H1 (cell line): Measurements from ENCODE around the gene IL10. TPM values are rescaled to one million over a fixed set of nuclear protein-coding genes. Genes with fewer than 3 reads are reported as not detected.

Experiments
- CTCF ChIA-PET: fragments of 300-600 bp; sonication (Branson Sonifier 250); formaldehyde crosslinking; loops from one replicate; lab custom pipeline; 2021; ENCODE audit not compliant: partially characterized antibody; lab: Charles Lee
- POLR2A ChIA-PET: fragments of 300-600 bp; sonication (Branson Sonifier 250); formaldehyde crosslinking; loops from one replicate; lab custom pipeline; 2021; ENCODE audit warnings: inconsistent platforms; ENCODE audit not compliant: partially characterized antibody; lab: Charles Lee
- DNase-seq, 2 experiments: peaks; one replicate each; pipeline versions ENCODE4 v3.0.0 to v3.0.0-alpha.2; 2010 to 2022; ENCODE audit warnings: low spot score in 2 of 2, low read depth in 1 of 2, mixed read lengths in 1 of 2
- FAIRE-seq: peaks from 2 replicates; lab custom pipeline; 2011; peaks lifted over from hg19 to GRCh38; lab: Jason Lieb, UNC
- H2AFZ ChIP-seq: 2 replicates; pipeline ENCODE4 v1.8.1; 2012; ENCODE audit warnings: low read length, inconsistent platforms
- H2AK5ac ChIP-seq: 2 replicates; pipeline ENCODE4 v1.6.1; 2013; ENCODE audit warnings: low read depth, low read length
- H2BK120ac ChIP-seq: replicated peaks from 2 replicates; pipeline ENCODE3; 2013; ENCODE audit warnings: low read depth, low read length, inconsistent platforms
- H2BK12ac ChIP-seq: 2 replicates; pipeline ENCODE4 v1.6.1; 2013; ENCODE audit warnings: low read depth, low read length
- H2BK15ac ChIP-seq: 2 replicates; pipeline ENCODE4 v1.6.1; 2013; ENCODE audit warnings: low read length
- H2BK20ac ChIP-seq: 2 replicates; pipeline ENCODE4 v1.6.1; 2013; ENCODE audit warnings: low read length
- H2BK5ac ChIP-seq: 2 replicates; pipeline ENCODE4 v1.6.1; 2013; ENCODE audit warnings: low read depth, low read length
- H3K14ac ChIP-seq: 2 replicates; pipeline ENCODE4 v1.6.1; 2013; ENCODE audit warnings: inconsistent platforms; ENCODE audit not compliant: insufficient read length
- H3K18ac ChIP-seq: 2 replicates; pipeline ENCODE4 v1.6.1; 2013; ENCODE audit warnings: low read length; ENCODE audit errors: extremely low read depth
- H3K23ac ChIP-seq: 2 replicates; pipeline ENCODE4 v1.6.1; 2013; ENCODE audit warnings: inconsistent platforms; ENCODE audit not compliant: insufficient read length
- H3K23me2 ChIP-seq: 2 replicates; pipeline ENCODE4 v1.6.1; 2013; ENCODE audit warnings: low read depth, low read length
- H3K27ac ChIP-seq: 2 replicates; pipeline ENCODE4 v1.6.1; 2011; ENCODE audit warnings: low read depth, low read length, inconsistent platforms
- H3K27me3 ChIP-seq, 4 experiments: replicated peaks in 1 of 4; 1 replicate in 1 of 4; 2 replicates in 3 of 4; pipeline versions ENCODE4 v1.6.1 to v1.8.1; 2011 to 2013; ENCODE audit warnings: low read length in 3 of 4, mild to moderate bottlenecking in 3 of 4, inconsistent platforms in 2 of 4, mixed read lengths in 2 of 4, moderate library complexity in 1 of 4; ENCODE audit not compliant: control insufficient read depth in 3 of 4, insufficient read depth in 3 of 4; ENCODE audit errors: extremely low read depth in 1 of 4
- H3K36me3 ChIP-seq, 4 experiments: 2 replicates each; pipeline versions ENCODE4 v1.6.1 to v1.8.1; 2011 to 2013; ENCODE audit warnings: mild to moderate bottlenecking in 4 of 4, low read length in 3 of 4, moderate library complexity in 2 of 4, control low read depth in 1 of 4, inconsistent platforms in 1 of 4; ENCODE audit not compliant: insufficient read depth in 4 of 4, control insufficient read depth in 2 of 4
- H3K4ac ChIP-seq: replicated peaks from 2 replicates; pipeline ENCODE3; 2013; ENCODE audit warnings: low read length, low read depth, mixed read lengths, inconsistent platforms; ENCODE audit not compliant: insufficient read length
- H3K4me1 ChIP-seq, 4 experiments: replicated peaks in 1 of 4; 1 replicate in 1 of 4; 2 replicates in 3 of 4; pipeline versions ENCODE4 v1.6.1 to v1.8.1; 2011 to 2013; ENCODE audit warnings: low read length in 3 of 4, inconsistent platforms in 2 of 4, mixed read lengths in 1 of 4; ENCODE audit not compliant: insufficient read depth in 4 of 4, control insufficient read depth in 3 of 4
- H3K4me2 ChIP-seq, 2 experiments: 2 replicates each; pipeline versions ENCODE4 v1.6.1 to v1.8.1; 2011 to 2013; ENCODE audit warnings: low read depth in 2 of 2, low read length in 2 of 2, control low read depth in 1 of 2, inconsistent platforms in 1 of 2, mild to moderate bottlenecking in 1 of 2; ENCODE audit not compliant: insufficient read depth in 1 of 2
- H3K4me3 ChIP-seq, 4 experiments: fragments of 200-600, 300-600 bp in 1 of 4; sonication (generic), shearing (Covaris generic), sonication (Bioruptor Twin) in 1 of 4; 2 replicates each; pipeline versions ENCODE4 v1.5.1 to v1.8.1; 2011 to 2016; ENCODE audit warnings: low read length in 4 of 4, low read depth in 3 of 4, control low read depth in 2 of 4, inconsistent platforms in 2 of 4, mild to moderate bottlenecking in 2 of 4, mixed read lengths in 1 of 4, moderate library complexity in 1 of 4; ENCODE audit not compliant: insufficient read depth in 2 of 4; ENCODE audit errors: extremely low read depth in 1 of 4
- H3K56ac ChIP-seq: replicated peaks from 2 replicates; pipeline ENCODE3; 2013; ENCODE audit warnings: low read depth, mild to moderate bottlenecking, mixed read lengths, low read length, inconsistent platforms; ENCODE audit not compliant: insufficient read length
- H3K79me1 ChIP-seq: 2 replicates; pipeline ENCODE4 v1.6.1; 2013; ENCODE audit warnings: low read depth, low read length, control low read depth
- H3K79me2 ChIP-seq, 2 experiments: 2 replicates each; pipeline versions ENCODE4 v1.6.1 to v1.8.1; 2012 to 2013; ENCODE audit warnings: low read length in 2 of 2, mild to moderate bottlenecking in 2 of 2, inconsistent platforms in 1 of 2; ENCODE audit not compliant: insufficient read depth in 2 of 2, control insufficient read depth in 1 of 2
- H3K9ac ChIP-seq, 4 experiments: replicated peaks in 1 of 4; 1 replicate in 1 of 4; 2 replicates in 3 of 4; pipeline versions ENCODE4 v1.6.1 to v1.8.1; 2011 to 2013; ENCODE audit warnings: low read depth in 3 of 4, low read length in 3 of 4, control low read depth in 2 of 4, mild to moderate bottlenecking in 2 of 4, moderate library complexity in 2 of 4, inconsistent platforms in 1 of 4; ENCODE audit errors: extremely low read depth in 1 of 4
- H3K9me3 ChIP-seq, 2 experiments: 2 replicates each; pipeline versions ENCODE4 v1.6.1 to v1.8.1; 2012 to 2013; ENCODE audit warnings: mild to moderate bottlenecking in 2 of 2, moderate library complexity in 2 of 2, control low read depth in 1 of 2, inconsistent platforms in 1 of 2, low read depth in 1 of 2, low read length in 1 of 2, mixed read lengths in 1 of 2; ENCODE audit not compliant: insufficient read depth in 2 of 2
- H4K20me1 ChIP-seq, 2 experiments: replicated peaks in 1 of 2; 2 replicates each; pipeline versions ENCODE3 to v1.8.1; 2011 to 2013; ENCODE audit warnings: inconsistent platforms in 2 of 2, low read length in 2 of 2, mild to moderate bottlenecking in 1 of 2; ENCODE audit not compliant: insufficient read depth in 2 of 2, control insufficient read depth in 1 of 2
- H4K5ac ChIP-seq: 2 replicates; pipeline ENCODE4 v1.6.1; 2013; ENCODE audit warnings: low read length, low read depth, mixed read lengths, inconsistent platforms; ENCODE audit not compliant: insufficient read length
- H4K8ac ChIP-seq: 2 replicates; pipeline ENCODE4 v1.8.0; 2013; ENCODE audit warnings: mild to moderate bottlenecking, moderate library complexity, low read length, inconsistent platforms; ENCODE audit not compliant: insufficient read depth; ENCODE audit errors: extremely low read depth
- H4K91ac ChIP-seq: replicated peaks from 2 replicates; pipeline ENCODE3; 2013; ENCODE audit warnings: low read length, mixed read lengths, inconsistent platforms; ENCODE audit not compliant: insufficient read length
- ASH2L ChIP-seq: fragments of 200-600, 300-600 bp; sonication (generic); IDR thresholded peaks from one replicate; pipeline ENCODE4 v1.7.1; 2017; ENCODE audit warnings: low read length
- ATF2 ChIP-seq: IDR thresholded peaks from 2 replicates; pipeline ENCODE4 v1.6.1; 2012; ENCODE audit warnings: low read length, inconsistent platforms
- CHD1 ChIP-seq: IDR thresholded peaks from 2 replicates; pipeline ENCODE4 v1.6.1; 2012; ENCODE audit warnings: low read depth, low read length, improper control_type of control experiment
- CTBP2 ChIP-seq: IDR thresholded peaks from 2 replicates; pipeline ENCODE4 v1.7.0; 2011; ENCODE audit warnings: borderline replicate concordance, mild to moderate bottlenecking, moderate library complexity, mixed read lengths, low read length; ENCODE audit not compliant: insufficient read depth, insufficient read length
- GTF2F1 ChIP-seq: IDR thresholded peaks from 2 replicates; pipeline ENCODE4 v1.6.1; 2012; ENCODE audit warnings: low read depth, low read length, improper control_type of control experiment, borderline replicate concordance
- MAX ChIP-seq: IDR thresholded peaks from 2 replicates; pipeline ENCODE4 v1.6.1; 2012; ENCODE audit warnings: inconsistent platforms
- RFX5 ChIP-seq: IDR thresholded peaks from 2 replicates; pipeline ENCODE4 v1.6.1; 2011; ENCODE audit warnings: low read depth, low read length, improper control_type of control experiment, borderline replicate concordance
- SIX5 ChIP-seq: IDR thresholded peaks from 2 replicates; pipeline ENCODE4 v1.6.1; 2011; ENCODE audit warnings: mild to moderate bottlenecking, low read depth, low read length
- SUZ12 ChIP-seq: fragments of 200-600 bp; sonication (generic); IDR thresholded peaks from 2 replicates; pipeline ENCODE4 v1.6.1; 2012; ENCODE audit warnings: mild to moderate bottlenecking, inconsistent platforms, low read length, moderate library complexity, mixed read lengths
- TAF1 ChIP-seq: IDR thresholded peaks from 2 replicates; pipeline ENCODE4 v1.6.1; 2011; ENCODE audit warnings: mild to moderate bottlenecking, low read depth, low read length
- TAF7 ChIP-seq: optimal IDR thresholded peaks from 2 replicates; pipeline ENCODE3; 2011; ENCODE audit warnings: low read depth, mild to moderate bottlenecking, inconsistent platforms, low read length, moderate library complexity, borderline replicate concordance
- TBP ChIP-seq: IDR thresholded peaks from 2 replicates; pipeline ENCODE4 v1.6.1; 2011; ENCODE audit warnings: low read depth, low read length, improper control_type of control experiment
- ZNF274 ChIP-seq: IDR thresholded peaks from 2 replicates; pipeline ENCODE4 v1.7.0; 2012; ENCODE audit warnings: low read length, borderline replicate concordance; ENCODE audit errors: extremely low read depth
- WGBS, 2 experiments: shearing (Covaris generic) in 1 of 2; methylation state at CpG; one replicate each; pipeline versions ENCODE4 v1.1.6 to v1.1.7; 2013 to 2015; ENCODE audit warnings: low lambda C conversion rate in 2 of 2, mixed read lengths in 2 of 2, inconsistent platforms in 1 of 2, low coverage in 1 of 2, missing lambda C conversion rate in 1 of 2; ENCODE audit not compliant: insufficient replicate concordance in 2 of 2, insufficient coverage in 1 of 2, insufficient read length in 1 of 2; ENCODE audit errors: extremely low coverage in 1 of 2, missing lambda C conversion rate in 1 of 2; 5-methylcytosine and 5-hydroxymethylcytosine counted together
- polyA plus RNA-seq, 7 experiments: library from polyadenylated mRNA; depleted of rRNA in 3 of 7; stranded (reverse) in 5 of 7; unstranded in 2 of 7; fragments of >200 nt in 5 of 7; fragments of 200-250 nt in 2 of 7; gene quantifications; 1 replicate in 5 of 7; 2 replicates in 1 of 7; 4 replicates in 1 of 7; pipeline versions ENCODE4 v1.2.1 to v1.2.3, GENCODE V29; 2011 to 2013; ENCODE audit warnings: missing spikeins in 2 of 7, mixed read lengths in 2 of 7
- total RNA-seq: library from RNA; stranded (reverse); fragmentation: NEBNext Ultra II Directional; extraction: Animal tissue kit (Norgen Biotek cat#: 25700); gene quantifications from 2 replicates; pipeline ENCODE4 v1.2.1, GENCODE V29; 2021

The IL10 gene
- total and polyA plus RNA-seq, 2 of the 8 experiments (the other 6 are each of a cell fraction or from before 2014, with no cell fraction given), result not detected

GRCh38 chr1:206783506-206783905, 11.2 kb upstream of the IL10 start:
- no peaks in the 10 kb centered on the region for H3K9me3 ChIP-seq
- DNase-seq (no peak), FAIRE-seq (no peak)
- WGBS, 2 experiments, result 88% methylated on average over 7 of the region's 7 CpGs; no CpG with 5 or more reads in 1 of the 2 experiments
- no peak overlapping the region for H3K27ac ChIP-seq
- H2AK5ac ChIP-seq, result no peak overlapping the region
- H4K5ac ChIP-seq, result no peak overlapping the region
- H4K91ac ChIP-seq, result no peak overlapping the region
- H3K4me1 ChIP-seq, result no peaks in the 10 kb centered on the region; a peak in 1 of 7 replicates
- no peak overlapping the region for H4K8ac ChIP-seq
- no peak overlapping the region for H2BK12ac ChIP-seq
- H3K4me2 ChIP-seq, result no peak overlapping the region
- no peak overlapping the region for H3K4ac ChIP-seq
- H3K14ac ChIP-seq, result no peak overlapping the region
- no peak overlapping the region for H3K4me3 ChIP-seq
- H3K23ac ChIP-seq, result no peak overlapping the region
- no peaks in the 10 kb centered on the region for H4K20me1 ChIP-seq
- H2BK5ac ChIP-seq, result no peak overlapping the region
- H2BK20ac ChIP-seq, result no peak overlapping the region
- no peak overlapping the region for H2BK120ac ChIP-seq
- H3K79me1 ChIP-seq, result no peaks in the 10 kb centered on the region
- ChIA-PET CTCF (interaction anchor here (0.9 to 1.3 kb wide), 2 partner anchors 28 to 49 kb away, joined by 3 to 4 read pairs; no protein-coding TSS in a partner anchor), POLR2A (no interaction called here)
- H3K79me2 ChIP-seq, result no peaks in the 10 kb centered on the region
- H3K23me2 ChIP-seq, result no peaks in the 10 kb centered on the region
- no peak overlapping the region for H3K9ac ChIP-seq
- H3K27me3 ChIP-seq, result 0 out of 7 replicates have a peak, but pooled peaks cover 0 to 2% (median 0%) of the 10 kb centered on the region in 4 experiments
- H3K36me3 ChIP-seq, result no peaks in the 10 kb centered on the region
- no peak overlapping the region for H3K56ac ChIP-seq
- no peak overlapping the region for H2AFZ ChIP-seq
- H2BK15ac ChIP-seq, result no peak overlapping the region
- H3K18ac ChIP-seq, result no peak overlapping the region
- TF ChIP-seq CHD1, result no peak
- TF ChIP-seq SUZ12, result no peak
- no peak for TF ChIP-seq TAF7
- TF ChIP-seq TBP, result no peak
- no peak for TF ChIP-seq ATF2
- no peak for TF ChIP-seq RFX5
- TF ChIP-seq TAF1, result no peak
- TF ChIP-seq MAX, result no peak
- no peak for TF ChIP-seq ASH2L
- TF ChIP-seq CTBP2, result no peak
- TF ChIP-seq GTF2F1, result no peak
- TF ChIP-seq ZNF274, result no peak
- TF ChIP-seq SIX5, result no peak
